ENCODE data around the gene BCL6B.
A peak's percentile ranks its signal among the peaks of the same experiment; 100 is the strongest.
"Not testable (repeated sequence)": the region's sequence is repeated elsewhere in the genome, so short reads cannot be mapped to it uniquely, and the experiment has no call there.

The BCL6B gene

DNA sequence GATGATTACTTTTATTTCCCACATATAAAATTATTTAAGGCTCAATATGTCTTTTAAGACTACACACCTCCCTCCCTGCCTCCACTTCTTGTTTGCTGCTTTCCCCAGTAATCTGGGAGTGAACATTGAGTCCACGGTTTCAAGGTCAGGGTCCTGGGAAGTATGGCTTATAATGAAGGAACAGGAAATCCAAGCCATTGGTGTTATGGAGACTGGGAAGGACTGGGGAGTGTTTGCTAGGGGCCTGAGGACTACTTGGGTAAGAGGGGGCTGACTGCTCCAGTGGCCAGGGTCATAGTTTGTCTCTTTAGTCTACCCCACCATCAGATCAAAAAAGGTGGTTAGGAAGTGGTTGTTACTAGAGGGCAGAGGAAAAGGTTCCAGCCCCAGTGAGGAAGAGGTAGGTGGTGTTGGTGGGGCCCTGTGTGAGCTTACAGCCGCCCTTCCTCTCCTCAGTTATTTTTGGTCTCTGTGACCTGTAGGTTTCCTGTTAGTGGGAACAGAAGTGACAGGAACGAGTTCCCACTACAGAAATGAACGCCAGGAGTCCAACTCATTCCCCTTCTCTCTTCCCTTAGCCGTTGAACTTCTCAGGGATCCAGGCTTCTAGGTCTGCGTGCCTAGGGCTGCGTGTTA lies 12.2 kb downstream of the BCL6B start:
- DNase-seq: no peak

DNA sequence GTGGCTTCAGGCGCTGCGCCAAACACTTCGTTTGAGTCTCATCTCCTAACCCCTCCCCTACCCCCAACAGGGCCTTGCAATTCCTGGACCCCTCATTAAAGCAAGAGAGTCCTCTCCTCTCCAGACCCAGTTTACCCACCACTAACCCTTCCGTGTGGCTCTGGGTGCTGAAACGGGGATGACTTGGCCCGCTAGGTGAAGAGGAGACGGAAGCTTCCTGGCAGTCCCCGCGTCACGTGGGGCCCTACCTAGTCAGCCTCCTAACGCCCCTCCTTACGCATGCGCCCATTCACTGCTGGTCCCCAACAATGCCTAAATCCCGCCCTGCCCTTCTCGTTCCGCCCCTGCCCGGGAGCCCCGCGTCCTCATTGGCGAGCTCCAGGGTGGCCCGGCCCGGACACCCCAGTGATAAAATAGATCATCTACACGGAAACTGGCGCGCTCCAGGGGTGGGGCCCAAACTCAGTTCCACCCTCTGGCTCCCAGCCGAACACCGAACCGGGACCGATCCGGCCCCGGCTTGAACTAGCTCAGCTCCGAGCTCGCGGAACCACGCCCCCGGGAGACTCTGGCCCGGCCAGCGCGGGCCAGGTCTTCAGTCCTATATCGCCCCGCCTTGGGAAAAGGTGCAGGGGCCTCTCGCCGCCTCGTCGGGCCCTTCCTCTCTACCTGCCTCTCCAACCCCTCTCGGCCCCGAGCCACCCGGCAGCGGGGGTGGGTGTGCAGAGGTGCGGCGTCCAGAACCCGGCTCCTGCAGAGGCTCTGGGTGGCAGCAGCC lies 12.9 kb downstream of the BCL6B start, which contains the start of gene SLC16A13:
Gene SLC16A13 (plus strand): TSS at position 425 of the 778 bp plus-strand sequence. CDS start 368 bp downstream, outside the sequence.
- peak; percentile 83 to 84 for DNase-seq

DNA sequence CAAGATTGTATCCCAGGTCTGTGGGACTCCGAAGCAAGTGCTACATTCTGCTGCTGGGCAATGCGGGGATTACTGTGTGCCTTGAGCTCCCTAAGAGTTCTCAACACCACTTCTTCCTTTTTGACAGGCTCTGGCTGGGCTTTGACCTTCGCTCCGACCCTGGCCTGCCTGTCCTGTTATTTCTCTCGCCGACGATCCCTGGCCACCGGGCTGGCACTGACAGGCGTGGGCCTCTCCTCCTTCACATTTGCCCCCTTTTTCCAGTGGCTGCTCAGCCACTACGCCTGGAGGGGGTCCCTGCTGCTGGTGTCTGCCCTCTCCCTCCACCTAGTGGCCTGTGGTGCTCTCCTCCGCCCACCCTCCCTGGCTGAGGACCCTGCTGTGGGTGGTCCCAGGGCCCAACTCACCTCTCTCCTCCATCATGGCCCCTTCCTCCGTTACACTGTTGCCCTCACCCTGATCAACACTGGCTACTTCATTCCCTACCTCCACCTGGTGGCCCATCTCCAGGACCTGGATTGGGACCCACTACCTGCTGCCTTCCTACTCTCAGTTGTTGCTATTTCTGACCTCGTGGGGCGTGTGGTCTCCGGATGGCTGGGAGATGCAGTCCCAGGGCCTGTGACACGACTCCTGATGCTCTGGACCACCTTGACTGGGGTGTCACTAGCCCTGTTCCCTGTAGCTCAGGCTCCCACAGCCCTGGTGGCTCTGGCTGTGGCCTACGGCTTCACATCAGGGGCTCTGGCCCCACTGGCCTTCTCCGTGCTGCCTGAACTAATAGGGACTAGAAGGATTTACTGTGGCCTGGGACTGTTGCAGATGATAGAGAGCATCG lies 15.4 kb downstream of the BCL6B start:
- no peak for DNase-seq

DNA sequence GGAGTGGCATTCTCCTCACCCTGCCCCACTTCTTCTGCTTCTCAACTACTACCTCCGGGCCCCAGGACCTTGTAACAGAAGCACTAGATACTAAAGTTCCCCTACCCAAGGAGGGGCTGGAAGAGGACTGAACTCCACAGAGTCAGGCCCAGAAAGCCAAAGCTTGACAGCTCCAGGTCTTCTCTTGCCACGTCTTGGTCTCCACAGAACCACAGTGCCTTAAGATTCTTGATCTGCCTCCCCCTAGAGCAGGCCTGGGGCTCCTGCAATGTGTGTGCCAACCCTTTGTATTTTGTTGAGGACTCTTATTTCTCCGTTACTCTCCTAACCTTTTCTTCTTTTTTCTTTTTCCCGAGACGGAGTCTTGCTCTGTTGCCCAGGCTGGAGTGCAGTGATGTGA lies 17.0 kb downstream of the BCL6B start:
- no peak for DNase-seq

DNA sequence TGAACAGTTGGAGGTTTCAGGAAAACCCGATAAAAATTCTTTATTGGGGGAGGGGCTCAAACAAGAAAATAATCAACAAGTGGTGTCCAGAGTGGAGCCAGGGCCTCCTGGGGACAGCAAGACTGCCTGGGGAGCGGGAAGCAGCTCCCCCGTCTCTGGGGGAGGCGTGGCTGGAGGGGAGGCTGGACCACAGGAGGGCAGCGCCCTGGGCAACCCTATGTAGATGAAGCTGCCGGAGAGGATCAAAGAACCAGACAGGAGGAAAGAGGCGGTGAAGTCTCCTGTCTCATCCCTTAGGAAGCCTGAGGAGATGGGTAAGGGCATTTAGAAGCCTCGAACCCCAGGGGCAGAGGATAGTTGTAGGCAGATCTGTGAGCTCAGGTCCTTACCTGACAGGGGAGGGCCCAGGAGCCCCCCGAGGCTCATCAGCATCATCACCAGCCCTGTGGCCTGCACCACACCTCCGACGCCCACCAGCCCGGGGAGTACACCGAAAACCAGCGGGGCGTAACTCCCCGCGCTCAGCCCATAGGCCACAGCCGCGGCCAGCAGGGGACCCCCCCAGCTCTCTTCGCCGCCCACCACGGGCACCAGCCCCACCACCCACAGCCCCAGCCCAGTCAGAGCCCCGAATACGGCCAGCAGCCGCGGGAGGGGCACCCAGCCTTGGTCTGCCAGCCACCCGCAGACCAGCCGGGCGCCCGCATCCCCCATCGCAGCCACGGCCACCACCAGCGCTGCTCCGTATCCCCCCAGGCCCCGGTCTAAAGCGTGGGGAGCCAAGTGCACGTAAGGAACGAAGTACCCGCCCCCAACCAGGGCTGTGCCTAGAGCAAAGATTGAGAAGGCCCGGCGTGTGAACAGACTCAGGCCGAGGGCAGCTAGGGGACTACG lies 19.0 kb downstream of the BCL6B start:
- no peak for DNase-seq

DNA sequence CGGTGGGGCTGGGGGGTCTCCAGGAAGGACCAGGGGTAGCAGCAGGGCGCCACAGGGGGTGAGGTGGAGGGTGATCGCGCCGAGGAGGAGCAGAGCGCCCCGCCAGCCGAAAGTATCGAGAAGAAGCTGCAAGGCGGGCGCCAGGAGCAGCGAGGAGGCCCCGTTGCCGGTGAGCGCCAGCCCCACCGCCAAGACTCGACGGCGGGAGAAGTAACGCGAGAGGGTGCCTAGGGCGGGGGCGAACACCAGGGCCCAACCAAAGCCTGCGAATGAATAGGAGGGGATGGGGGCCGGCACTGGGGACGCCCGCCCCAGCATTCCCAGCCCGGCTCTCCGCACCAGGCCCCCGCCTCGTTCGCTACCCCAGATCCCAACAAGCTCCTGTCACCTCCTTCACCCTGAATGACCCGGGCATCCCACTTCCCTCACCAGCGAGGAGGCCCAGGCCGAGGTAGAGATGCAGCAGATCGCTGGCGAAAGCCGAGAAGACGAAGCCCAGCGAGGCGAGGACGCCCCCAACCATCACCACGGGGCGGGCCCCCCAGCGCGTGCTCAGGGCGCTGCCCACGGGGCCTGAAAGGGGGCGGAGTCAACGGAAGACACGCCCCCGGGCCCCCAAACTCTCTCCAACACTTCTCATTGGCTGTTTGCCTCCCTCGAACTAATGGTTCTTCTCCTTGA lies 19.8 kb downstream of the BCL6B start:
- DNase-seq: no peak

DNA sequence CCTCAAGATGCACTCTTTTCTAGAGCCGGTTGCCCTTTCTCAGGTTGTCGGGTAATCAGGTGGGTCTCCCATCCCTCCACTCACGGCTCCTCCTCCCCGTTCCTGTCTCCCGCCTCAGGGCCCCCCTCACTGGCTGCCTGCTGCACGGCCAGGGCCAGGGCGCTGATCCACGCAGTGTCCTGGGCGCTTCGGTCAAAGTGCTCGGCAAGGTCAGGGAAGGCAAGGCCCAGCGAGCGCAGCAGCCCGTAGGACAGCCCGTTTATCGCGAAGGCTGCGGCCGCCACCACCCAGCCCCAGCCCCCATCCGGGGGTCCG lies 20.3 kb downstream of the BCL6B start:
- no peak for DNase-seq

DNA sequence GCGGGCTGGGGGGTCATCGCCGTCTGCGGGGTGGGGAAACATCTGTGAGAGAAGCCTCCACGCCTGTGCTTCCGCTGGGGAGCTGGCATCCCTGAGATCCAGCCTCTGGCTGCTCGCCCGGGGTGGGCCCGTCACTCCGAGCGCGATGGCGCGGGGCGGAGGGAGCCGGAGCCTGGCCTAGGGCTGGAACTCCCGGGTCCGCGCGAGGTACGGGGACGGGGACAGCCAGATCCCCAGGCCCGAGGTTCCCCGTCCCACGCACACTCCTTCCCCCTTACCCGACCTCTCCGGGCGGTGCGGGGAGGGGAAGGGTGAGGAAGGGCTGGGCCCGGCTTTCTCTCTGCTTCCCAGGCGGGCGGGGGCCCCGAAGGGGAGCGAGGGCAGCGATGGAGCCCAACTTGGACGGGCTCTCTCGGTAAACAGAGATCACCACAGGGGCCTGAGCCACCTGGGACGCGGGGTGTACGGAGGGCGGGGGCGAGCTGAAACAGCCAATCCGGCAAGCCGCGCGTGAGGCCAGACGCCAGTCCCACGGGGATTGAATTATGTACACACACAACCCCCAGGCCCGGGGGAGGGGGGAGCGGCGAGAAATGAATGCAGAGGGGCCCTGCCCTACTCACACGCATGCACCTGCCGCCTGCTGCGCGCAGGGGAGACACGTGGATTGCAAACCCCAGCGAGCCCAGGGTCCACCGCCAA lies 20.8 kb downstream of the BCL6B start, which contains the start of gene SLC16A11:
Gene SLC16A11 (minus strand): TSS at position 596 of the 702 bp plus-strand sequence. CDS start 579 bp downstream, at position 17.
- DNase-seq: no peak

DNA sequence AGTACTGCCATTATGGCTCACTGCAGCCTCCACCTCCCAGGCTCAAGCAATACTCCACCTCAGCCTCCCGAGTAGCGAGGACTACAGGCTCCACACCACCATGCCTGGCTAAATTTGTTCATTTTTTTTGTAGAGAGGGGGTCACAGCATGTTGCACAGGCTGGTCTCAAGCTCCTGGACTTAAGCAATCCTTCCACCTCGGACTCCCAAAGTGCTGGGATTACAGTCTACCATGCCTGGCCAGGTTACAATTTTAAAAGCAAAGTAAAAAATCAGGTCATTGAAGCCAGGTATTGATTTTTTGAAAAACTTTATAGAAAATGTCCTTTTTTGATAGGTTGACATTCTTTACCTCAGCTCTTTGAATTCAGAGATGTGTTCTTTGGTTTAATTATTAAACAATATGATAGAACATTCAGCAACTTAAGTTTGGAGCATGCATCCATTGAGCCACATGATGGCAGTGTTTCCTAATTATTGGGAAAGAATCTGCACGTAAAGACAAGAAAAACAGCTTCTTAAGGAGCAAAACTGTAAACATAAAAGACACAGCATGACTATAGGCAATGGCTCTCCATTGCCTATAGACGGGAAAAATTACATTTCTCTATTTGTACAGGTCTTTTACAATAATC lies 22.8 kb downstream of the BCL6B start:
- peak in 1 of 2 donors; percentile 78 for DNase-seq

DNA sequence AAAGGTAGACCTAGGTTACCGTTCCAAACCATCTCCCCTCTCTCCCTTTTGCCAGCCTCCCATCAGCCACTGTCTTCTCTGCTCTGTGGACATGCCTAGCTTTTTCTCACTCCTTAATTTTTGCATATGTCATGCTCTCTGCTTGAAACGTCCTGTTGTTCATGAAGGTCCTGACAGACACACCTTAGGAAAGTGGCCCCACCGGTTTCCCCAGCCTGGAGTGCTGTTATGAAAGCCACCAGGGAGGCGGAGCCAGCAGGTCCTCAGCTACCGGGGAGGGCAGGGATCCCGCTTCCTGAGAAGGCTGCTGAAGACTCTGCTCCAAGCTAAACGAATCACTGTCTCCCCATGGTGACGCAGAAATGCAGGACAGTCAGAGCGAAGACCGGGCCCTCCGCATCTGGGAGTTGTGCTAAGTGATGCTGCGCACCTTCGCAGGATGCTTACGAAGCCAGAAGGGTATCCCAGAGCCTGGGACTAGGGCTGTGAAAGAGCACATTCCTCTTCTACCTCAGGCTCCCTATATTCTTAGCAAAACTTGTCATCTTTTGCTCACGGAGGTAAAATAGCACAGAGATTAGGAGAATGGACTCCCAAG lies 23.4 kb downstream of the BCL6B start:
- peak in 1 of 2 donors; percentile 28 for DNase-seq

DNA sequence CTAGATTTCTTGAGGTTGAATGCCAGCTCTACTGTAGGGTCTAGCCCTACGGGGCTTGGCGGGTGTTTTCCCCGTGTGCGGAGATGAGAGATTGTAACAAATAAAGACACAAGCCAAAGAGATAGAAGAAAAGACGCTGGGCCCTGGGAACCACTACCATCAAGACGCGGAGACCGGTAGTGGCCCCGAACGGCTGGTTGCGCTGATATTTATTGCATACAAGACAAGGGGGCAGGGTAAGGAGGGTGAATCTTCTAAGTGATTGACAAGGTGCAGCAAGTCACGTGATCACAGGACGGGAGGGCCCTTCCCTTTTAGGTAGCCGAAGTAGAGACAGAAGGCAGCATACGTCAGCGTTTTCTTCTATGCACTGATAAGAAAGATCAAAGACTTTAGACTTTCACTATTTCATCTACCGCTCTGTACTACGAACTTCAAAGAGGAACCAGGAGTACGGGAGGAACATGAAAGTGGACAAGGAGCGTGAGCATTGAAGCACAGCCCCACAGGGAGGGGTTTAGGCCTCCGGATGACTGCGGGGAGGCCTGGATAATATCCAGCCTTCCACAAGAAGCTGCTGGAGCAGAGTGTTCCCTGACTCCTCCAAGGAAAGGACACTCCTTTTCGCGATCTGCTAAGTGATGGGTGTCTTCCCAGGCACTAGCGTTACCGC lies 24.0 kb downstream of the BCL6B start:
- not testable (repeated sequence) for DNase-seq

DNA sequence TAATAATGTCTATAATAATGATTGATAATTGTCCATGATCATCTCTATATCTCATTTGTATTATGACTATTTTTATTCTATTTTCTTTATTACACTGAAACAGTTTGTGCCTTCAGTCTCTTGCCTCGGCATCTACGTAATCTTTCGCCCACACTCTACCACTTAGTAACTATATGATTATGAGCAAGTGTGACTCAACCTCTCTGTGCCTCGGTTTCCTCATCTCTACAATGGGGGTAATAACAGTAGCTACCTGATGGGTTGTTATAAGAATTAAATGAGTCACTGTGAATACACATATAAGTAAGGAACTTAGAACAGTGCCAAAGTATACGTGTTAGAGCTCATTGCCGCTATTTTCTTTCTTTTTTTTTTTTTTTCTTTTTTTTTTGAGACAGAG lies 24.7 kb downstream of the BCL6B start:
- DNase-seq: no peak

DNA sequence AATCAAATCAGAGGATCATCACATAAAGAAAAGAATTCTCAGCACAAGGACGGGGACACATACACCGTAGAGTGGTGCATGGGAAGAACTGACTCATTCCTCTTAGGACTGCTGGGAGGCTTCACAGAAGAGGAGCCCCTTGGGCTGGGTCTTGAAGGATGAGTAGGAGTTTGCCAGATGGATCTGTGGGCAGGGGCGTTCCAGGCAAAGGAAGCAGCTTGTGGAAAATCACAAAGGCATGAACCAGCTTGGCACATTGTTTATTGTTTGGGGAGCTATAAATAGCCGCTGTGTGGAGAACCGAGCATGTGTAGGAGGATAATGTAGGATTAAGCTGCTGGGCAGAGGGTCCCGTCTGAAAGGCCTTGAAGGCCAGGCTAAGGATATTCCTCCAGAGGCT lies 26.1 kb downstream of the BCL6B start:
- no peak for DNase-seq

DNA sequence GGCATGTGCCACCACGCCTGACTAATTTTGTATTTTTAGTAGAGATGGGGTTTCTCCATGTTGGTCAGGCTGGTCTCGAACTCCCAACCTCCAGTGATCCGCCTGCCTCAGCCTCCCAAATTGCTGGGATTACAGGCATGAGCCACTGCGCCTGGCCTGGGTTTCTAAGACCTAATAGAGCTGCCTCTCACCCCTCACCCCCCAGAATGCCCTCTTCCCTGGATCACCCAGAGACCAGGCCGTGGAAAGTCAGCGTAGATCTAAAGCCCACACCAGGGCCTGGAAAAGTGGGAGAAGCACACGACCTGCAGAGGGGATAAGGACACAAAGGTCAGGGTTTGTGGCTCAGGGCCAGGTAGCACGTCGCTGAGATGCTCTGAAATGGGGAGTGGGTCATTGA lies 27.7 kb downstream of the BCL6B start:
- not testable (repeated sequence) for DNase-seq

DNA sequence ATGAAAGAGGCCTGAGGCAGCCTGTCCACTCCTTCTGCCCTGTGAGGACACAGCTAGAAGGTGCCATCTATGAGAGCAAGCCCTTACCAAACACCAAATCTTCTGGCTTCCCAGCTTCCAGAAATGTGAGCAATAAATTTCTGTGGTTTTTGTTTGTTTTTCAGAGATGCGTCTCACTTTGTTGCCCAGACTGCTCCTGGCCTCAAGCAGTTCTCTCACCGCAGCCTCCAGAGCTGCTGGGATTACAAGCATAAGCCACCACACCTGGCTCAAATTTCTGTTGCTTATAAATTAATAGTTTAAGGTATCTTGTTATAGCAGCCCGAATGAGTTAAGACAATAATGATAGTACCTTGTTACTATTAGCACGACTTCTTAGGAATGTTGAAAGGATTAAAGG lies 33.5 kb downstream of the BCL6B start:
- no peak for DNase-seq

DNA sequence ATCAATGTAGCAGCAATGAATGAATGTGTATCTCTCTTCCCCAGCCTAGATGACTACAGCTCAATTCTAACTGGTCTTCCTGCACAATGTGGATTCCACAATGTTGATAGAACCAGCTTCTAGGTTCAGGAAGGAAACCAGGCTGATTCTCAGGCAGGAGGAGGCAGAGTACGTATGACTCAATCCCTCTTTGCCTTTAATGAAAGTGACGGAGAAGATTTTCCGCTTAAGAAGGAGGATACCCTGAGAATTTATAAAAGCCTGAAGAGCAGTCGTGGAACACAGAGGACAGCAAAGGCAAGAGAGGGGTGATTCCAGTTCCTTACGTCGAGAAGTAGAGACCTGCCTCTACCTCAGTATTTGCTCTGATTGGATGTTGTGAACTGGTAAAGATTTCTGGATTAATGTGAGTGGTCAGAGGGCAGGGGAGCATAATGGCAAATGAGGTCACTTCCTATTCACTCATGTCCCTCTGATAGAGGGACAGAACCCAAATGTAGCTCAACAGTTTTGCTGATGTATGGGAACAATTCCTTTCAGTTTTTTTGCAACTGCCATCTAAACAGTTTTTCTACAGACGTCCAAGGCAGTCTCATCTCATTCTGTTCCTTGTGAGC lies 36.1 kb downstream of the BCL6B start:
- DNase-seq: no peak

DNA sequence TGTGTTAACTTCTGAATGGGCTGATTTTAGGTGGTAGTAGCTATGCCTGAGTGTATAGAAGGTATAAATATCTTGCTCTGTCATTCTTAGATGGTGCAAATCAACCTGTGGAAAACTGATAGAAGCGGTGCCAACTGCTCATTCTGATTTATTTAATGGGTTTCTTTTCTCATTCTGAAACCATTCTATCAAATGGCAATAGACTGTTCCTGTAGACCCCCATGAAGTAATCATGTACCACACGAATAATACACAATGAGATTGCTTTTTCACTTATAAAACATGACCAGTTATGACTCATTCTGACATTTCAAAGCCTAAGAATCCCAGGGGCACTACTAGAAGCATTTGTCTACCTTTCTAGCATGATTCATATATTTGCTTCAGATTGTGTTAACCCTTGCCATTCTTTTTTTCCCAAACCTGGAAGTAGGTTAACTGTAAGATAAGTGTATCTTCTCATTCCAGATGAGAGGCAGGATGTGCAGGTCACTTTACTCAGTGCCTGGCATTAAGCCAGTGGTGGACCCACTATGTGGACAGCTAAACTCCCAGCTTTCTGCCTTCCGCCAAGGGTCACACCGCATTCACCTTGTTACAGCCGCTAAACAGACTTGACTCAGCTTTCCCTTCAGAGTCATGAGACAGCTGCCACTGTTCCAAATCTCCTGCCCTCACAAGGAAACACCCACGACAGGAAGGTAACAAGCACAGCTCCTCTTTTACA lies 37.5 kb downstream of the BCL6B start:
- no peak for DNase-seq

DNA sequence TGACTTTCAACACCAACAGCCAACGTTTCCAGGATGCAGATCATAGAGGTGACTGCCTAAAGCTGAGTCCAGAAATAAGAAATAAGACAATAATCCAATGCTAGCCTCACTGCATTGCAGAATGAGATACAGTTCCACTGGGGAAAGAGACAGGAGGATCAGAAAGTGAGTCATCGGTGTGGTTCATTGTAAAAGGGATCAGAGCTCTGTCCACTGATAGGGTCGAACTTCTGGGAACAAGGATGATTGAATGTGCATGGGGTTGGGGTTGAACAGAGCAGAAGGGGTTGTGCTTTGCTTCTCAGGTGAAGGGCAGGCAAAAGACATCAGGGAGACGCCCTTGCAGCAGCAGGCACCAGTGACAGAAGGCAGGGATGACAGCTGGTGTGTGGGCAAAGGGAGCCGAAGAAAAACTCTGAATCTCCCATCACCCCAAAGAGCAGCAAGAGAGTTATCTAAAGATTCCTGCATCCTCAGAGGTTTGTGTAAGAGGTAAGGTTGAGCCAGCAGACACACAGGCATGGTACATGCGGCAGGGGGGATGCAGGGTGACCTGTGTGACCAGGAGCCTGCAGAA lies 40.8 kb downstream of the BCL6B start:
- DNase-seq: no peak
